Measurements from ENCODE around the gene KRTAP29-1.
"Not testable (repeated sequence)": the region's sequence is repeated elsewhere in the genome, so short reads cannot be mapped to it uniquely, and the experiment has no call there.

Gene KRTAP29-1

DNA sequence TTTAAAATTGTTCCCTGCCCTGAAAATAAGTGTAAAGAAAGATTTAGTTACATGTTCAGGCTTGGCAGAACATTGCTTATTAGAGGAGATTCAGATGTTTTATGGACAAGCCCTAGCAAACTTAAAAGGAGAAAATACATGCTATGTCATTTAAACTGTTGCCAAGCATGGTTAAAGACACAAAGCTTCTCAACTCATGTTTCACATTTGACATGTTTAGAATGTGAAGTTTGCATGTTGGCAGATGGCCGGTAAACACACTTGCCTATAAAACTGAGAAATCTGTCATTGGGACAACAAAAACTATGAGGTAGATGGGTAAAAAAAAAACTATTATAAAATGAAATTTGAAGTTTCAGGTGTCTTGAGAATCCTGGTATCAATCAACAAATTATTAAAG lies 5.8 kb downstream of the KRTAP29-1 start:
- no peak for DNase-seq

DNA sequence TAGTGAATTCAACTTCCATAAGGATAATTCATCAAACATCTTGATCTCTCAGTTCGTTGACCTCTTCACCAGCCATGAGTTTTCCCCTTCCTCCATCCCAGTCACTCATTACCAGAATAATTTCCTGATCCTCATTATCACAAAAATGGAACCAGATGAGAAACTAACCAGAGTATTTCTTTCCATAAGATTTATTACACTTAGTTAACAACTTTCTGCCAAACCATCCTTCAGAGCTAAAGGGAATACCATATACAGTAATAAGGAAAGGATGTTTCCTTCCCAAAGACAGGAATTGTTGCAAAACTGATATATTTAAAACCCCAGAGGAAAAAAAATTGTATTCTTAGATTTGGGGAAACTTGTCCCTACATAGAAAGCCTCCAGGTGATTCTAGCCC lies 8.6 kb downstream of the KRTAP29-1 start:
- no peak for DNase-seq

DNA sequence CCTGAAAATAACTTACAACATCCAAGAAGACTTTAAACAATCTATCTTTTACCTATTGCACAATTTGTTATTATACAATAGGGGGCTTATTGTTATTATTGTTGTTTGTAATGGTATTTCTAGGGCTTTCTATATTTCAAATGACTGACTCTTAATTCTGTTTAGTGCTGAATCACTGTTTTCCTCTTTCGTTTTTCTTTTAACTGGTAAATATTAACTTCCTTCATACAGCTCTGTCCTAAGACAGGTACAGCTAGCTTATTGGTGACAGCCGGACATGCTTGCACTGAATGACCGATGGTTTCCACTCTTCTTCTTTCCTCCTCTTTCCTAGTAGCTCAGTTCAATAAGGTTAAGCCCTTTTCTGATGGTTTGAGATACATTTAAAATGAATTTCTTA lies 15.6 kb downstream of the KRTAP29-1 start:
- no peak for DNase-seq

DNA sequence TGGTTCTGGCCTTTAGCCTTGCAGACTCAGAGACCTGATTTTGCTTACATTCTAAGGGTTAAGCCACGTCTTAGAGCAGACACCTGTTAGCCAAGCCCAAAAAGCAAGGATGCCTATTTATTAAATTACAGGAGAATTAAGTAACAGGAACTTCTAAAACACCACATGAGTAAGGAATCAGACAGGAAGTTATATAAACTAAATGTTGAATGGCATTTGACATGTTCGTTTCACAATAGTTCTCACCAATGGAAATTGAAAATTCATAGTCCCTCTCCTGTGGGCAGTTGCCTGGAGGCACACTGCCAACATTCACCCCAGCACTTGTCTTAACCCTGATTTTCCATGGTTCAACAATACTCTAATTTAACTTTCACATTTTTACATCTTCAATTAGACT lies 18.1 kb downstream of the KRTAP29-1 start:
- DNase-seq = no peak

DNA sequence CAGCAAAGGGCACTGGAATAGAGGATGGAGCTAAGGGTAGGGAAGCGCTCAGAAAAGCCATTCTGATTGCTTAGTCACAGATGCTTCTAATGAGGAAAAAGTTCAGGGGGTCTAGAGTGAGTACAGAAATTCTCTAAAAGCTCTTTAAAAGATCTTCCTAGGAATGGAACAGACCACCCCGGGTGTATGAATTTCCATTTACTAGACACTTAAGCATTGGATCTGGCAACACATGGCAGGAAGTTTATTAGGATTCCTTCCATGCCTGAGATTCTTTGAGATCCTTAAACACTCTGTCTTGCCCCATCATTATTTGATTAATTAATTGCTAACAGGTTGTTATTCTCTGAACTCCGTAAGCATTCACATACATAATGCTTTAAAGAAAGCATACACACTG lies 18.6 kb downstream of the KRTAP29-1 start:
- DNase-seq = no peak

DNA sequence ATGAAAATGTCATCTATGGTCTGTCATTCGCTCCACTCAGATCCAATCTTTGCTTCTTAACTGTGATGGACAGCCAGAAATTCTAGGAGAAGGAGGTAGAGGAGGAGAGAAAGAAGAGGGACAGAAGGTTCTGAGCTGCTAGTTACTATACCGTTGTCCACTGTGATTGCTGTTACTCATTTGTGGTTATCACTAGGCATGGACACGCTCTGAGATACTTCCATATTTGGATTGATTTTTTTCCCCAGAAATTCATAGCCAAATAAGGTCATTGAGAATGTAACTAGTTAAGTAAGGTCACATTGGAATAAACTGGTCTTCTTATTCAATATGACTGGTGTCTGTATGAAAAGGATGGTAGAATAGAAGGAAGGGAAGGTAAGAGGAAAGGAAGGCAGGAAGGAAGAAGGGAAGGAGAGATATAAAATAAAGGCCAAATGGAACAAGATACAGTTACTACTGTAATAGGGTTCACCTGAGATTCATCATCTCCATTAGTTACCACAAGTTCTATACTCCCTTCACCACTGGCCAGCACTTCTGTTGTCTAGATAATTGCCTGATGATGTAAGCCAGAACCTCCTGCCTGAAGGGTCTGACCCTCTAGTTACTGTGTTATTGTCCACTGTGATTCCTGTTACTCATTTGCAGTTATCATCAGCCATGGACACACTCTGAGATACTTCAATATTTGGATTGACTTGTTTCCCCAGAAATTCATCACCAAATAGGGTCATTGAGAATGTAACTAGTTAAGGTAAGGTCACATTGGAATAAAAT lies 24.3 kb downstream of the KRTAP29-1 start:
- no peak for DNase-seq

DNA sequence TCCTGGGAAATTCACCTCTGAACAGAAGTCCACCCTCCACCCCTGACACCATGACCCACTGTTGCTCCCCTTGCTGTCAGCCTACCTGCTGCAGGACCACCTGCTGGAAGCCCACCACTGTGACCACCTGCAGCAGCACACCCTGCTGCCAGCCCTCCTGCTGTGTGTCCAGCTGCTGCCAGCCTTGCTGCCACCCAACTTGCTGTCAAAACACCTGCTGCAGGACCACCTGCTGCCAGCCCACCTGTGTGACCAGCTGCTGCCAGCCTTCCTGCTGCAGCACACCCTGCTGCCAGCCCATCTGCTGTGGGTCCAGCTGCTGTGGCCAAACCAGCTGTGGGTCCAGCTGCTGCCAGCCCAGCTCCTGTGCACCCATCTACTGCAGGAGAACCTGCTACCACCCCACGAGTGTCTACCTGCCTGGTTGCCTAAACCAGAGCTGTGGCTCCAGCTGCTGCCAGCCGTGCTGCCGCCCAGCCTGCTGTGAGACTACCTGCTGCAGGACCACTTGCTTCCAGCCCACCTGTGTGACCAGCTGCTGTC lies 26.9 kb downstream of the KRTAP29-1 start, which contains the start of gene KRTAP9-7:
Gene KRTAP9-7 (plus strand): TSS at position 51 of the 543 bp plus-strand sequence. CDS start 0 bp downstream, at position 51.
- not testable (repeated sequence) for DNase-seq

DNA sequence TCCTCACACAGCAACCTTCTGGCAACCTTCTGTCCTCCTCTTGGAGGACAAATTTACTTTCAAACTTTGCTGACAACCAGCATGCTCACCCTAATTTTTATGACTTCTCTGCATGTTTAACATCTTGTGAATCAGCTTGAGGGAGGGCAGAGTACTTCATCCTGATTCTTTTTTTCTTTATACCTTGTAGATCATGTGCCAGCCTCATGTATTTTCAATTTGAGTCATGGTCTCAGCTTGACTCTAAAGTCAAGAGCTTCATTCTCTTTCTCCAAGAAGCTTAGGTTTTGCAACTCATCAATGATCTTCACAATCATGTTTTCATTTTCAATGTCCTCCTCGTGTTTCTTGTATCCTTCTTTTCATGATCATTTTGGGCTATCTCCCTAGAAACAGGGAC lies 30.8 kb downstream of the KRTAP29-1 start:
- no peak for DNase-seq

DNA sequence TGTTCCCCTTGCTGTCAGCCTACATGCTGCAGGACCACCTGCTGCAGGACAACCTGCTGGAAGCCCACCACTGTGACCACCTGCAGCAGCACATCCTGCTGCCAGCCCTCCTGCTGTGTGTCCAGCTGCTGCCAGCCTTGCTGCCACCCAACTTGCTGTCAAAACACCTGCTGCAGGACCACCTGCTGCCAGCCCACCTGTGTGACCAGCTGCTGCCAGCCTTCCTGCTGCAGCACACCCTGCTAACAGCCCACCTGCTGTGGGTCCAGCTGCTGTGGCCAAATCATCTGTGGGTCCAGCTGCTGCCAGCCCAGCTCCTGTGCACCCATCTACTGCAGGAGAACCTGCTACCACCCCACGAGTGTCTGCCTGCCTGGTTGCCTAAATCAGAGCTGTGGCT lies 31.3 kb downstream of the KRTAP29-1 start:
- not testable (repeated sequence) for DNase-seq

DNA sequence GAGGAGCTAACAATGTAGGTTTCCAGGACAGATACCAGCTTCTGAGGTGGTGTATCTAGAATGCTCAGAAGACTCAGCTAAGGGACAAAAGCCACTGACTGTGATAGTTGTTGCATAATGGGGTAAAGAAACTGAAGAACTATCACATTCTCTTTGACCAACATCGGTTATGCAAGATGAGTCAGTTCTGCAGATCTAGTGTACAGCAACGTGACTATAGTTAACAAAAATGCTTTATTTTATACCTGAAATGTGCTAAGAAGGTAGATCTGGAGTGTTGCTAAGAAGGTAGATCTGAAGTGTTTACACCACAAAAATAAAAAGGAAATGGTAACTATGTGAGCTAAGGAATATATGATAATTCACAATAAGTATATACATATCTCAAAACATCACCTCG lies 34.9 kb downstream of the KRTAP29-1 start:
- no peak for DNase-seq

DNA sequence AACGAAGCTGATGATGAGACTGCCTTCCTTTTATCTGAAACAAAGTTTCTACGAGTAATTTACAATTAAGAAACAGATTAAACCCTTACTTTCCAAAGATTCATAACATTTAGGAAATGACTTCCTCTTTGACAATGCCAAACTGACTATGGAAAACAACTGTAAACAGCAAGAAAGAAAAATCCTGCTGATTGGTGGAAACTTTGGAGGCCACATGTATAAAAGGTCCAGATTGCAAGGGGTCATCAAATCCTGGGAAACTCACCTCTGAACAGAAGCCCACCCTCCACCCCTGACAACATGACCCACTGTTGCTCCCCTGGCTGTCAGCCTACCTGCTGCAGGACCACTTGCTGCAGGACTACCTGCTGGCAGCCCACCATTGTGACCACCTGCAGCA lies 37.6 kb downstream of the KRTAP29-1 start, which contains the start of gene KRTAP9-6:
Gene KRTAP9-6 (plus strand): TSS at position 301 of the 400 bp plus-strand sequence. CDS start 0 bp downstream, at position 301.
- no peak for DNase-seq

DNA sequence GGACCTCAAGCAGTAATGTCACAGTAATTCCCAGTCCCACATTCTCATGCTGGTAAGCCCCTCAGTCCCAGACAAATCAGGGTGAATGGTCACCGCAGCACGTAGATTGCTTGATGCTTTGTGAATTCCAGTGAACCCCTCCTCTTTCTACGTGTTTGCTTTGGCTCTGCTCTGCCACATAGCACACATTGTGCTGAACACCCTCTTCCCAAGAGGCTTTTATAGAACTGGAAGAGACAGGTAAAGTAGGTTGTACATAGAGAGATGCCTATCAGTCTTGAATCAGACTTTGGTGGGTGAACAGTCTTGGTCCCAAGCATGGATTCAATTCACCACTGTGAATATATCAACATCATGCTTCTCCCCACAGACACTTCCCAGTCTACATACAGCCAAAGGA lies 38.1 kb downstream of the KRTAP29-1 start:
- no peak for DNase-seq

DNA sequence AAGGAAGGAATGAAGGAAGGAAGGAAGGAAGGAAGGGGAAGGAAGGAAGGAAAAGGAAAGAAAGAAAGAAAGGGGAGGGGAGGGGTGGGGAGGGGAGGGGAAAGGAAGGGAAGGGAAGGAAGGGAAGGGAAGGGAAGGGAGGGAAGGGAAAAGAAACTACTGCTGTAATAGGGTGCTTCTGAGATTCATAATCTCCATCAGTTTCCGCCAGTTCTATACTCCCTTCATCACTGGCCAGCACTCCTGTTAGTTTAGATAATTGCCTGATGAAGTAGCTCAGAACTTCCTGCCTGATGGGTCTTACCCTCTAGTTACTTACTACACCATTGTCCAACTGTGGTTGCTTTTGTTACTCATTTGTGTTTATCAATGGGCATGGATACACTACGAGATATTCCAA lies 39.4 kb downstream of the KRTAP29-1 start:
- DNase-seq = no peak

DNA sequence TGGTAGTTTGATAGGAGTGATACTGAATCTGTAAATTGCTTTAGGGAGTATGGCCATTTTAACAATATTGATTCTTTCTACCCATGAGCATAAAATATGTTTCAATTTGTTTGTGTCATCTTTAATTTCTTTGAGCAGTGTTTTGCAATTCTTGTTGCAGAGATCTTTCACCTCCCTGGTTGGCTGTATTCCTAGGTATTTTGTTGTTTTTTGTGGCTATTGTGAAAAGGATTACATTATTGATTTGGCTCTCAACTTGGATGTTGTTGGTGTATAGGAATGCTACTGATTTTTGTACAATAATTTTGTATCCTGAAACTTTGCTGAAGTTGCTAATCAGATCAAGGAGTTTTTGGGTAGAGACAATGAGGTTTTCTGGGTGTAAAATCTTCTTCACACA lies 44.2 kb downstream of the KRTAP29-1 start:
- no peak for DNase-seq

DNA sequence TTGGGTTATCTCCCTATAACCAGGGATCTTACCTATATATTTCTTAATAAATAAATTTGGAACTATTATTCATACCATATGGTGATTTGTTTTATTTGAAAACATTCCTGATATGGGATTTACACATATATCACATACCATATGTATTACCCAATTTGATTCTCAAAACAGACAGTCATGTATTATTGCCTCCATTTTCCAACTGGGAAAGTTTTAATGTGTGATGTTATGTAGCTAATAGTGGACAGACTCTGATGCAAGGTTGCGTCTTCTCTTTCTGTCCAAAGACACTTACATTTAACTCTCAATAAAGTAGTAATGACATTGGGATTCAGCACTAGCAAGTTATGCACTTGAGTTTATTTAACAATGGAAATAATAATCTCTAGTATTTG lies 46.4 kb downstream of the KRTAP29-1 start:
- no peak for DNase-seq

DNA sequence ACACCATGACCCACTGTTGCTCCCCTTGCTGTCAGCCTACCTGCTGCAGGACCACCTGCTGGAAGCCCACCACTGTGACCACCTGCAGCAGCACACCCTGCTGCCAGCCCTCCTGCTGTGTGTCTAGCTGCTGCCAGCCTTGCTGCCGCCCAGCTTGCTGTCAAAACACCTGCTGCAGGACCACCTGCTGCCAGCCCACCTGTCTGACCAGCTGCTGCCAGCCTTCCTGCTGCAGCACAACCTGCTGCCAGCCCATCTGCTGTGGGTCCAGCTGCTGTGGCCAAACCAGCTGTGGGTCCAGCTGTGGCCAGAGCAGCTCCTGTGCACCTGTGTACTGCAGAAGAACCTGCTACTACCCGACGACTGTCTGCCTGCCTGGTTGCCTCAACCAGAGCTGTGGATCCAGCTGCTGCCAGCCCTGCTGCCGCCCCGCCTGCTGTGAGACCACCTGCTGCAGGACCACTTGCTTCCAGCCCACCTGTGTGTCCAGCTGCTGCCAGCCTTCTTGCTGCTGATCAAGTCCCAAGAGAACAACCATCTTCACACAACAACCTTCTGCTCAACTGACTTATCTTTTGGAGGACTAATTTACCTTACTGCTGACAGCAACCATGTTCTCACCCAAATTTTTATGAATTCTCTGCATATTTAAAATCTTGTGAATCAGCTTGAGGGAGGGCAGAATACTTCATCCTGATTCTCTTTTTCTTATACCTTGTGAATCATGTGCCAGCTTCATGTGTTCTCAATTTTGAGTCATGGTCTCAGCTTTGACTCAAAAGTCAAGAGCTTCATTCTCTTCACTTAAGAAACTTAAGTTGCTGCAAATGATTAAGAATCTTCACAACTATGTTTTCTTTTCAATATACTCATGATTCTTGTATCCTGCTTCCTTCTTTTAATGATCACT lies 47.0 kb downstream of the KRTAP29-1 start, which contains the start of gene KRTAP9-9:
Gene KRTAP9-9 (plus strand): TSS at position 4 of the 910 bp plus-strand sequence.
- DNase-seq = not testable (repeated sequence)

DNA sequence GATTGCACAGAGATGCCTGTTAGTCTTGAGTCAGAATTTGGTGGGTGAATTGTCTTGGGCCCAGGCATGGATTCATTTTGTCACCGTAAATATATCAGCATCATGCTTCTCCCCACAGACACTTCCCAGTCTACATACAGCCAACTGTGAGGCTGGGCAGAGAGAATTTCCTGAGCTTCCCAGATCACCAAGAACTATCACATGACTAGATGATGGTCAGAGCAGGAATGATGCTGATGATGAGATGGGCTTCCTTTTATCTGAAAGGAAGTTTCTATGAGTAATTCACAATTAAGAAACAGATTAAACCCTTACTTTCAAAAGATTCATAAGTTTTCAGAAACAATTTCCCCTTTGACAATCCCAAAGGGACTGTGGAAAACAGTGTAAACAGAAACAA lies 47.8 kb downstream of the KRTAP29-1 start:
- DNase-seq = no peak
